ENCODE measurements around the gene CCHCR1. TPM values are rescaled to one million over a fixed set of nuclear protein-coding genes. Genes with fewer than 3 reads are reported as not detected.

Gene CCHCR1
- total and polyA plus RNA-seq, 2 of the 13 experiments (the other 11 are each of a cell fraction or from before 2014, with no cell fraction given) = 14.6 to 28.2 TPM

- in situ Hi-C loops (cut with HindIII; ENCODE audit: extremely low pct_ligation_motif_present, low pct_unique_long_range_greater_than_20kb) (loop anchor here (5.0 kb wide), 2 partner anchors 56 to 174 kb away; partner anchors contain the start of gene PSORS1C2), intact Hi-C loops (cut with micrococcal nuclease; ENCODE audit: unreplicated experiment) (loop anchor here (2.0 kb wide), 1 partner anchor 34 kb away; the partner anchor contains the start of gene TCF19)
- DNase-seq (ENCODE audit: low spot score) (no peak), ATAC-seq (no peak), FAIRE-seq (no peak)
- no peaks in the 10 kb centered on the region for H4K20me1 ChIP-seq (ENCODE audit: insufficient read depth, low read length)
- no peak overlapping the region for H3K27ac ChIP-seq (ENCODE audit: extremely low read length, insufficient read depth, low read length)
- H3K79me2 ChIP-seq (ENCODE audit: insufficient read depth, low read length) = peaks cover 2% of the 10 kb centered on the region
- no peak overlapping the region for H3K4me2 ChIP-seq (ENCODE audit: low read depth, low read length)
- no TSS peak for BruUV-seq (replicated peaks)
- H3K36me3 ChIP-seq (replicated peaks in 1 of 2; ENCODE audit: control insufficient read depth in 1 of 2, insufficient read depth in 2 of 2, low read length in 2 of 2) = no peaks in the 10 kb centered on the region
- H3K9ac ChIP-seq (ENCODE audit: insufficient read depth, low read depth, low read length) = no peak overlapping the region
- H2AFZ ChIP-seq (ENCODE audit: low read length) = no peak overlapping the region
- WGBS (ENCODE audit: low lambda C conversion rate) = 60% methylated on average over 8 of the region's 8 CpGs
- peaks cover 22% of the 10 kb centered on the region for H3K4me1 ChIP-seq (ENCODE audit: insufficient read depth, low read length)
- CTCF ChIA-PET (ENCODE audit: low intra/inter-chr PET ratio, low total read pairs) = interaction anchor here (1.2 to 3.5 kb wide), 4 partner anchors 33 to 174 kb away, joined by 4 to 110 read pairs (median 13); partner anchors contain the start of gene PSORS1C2
- no peaks in the 10 kb centered on the region for H3K9me3 ChIP-seq (ENCODE audit: low read length)
- no peak overlapping the region for H3K4me3 ChIP-seq (replicated peaks in 1 of 3; ENCODE audit: insufficient read depth in 1 of 3, low read depth in 2 of 3, low read length in 3 of 3)
- H3K27me3 ChIP-seq (ENCODE audit: control insufficient read depth in 1 of 2, insufficient read depth in 2 of 2, low read length in 2 of 2) = no peaks in the 10 kb centered on the region; a peak in 1 of 5 replicates
- POLR2A ChIA-PET = interaction anchor here (1.2 kb wide), 1 partner anchor 56 kb away, joined by 4 read pairs; no protein-coding TSS in a partner anchor
- TF ChIP-seq STAG1 (CRISPR knock-in tag; IDR thresholded peaks at IDR 0.05) = peak; percentile 31; the same call in 1 of the 2 replicates
- TF ChIP-seq THRA (CRISPR knock-in tag; IDR thresholded peaks at IDR 0.05; ENCODE audit: borderline replicate concordance) = no peak
- no peak for TF ChIP-seq TEAD3 (CRISPR knock-in tag; optimal IDR thresholded peaks at IDR 0.05; ENCODE audit: borderline replicate concordance)
- TF ChIP-seq ZNF616 (CRISPR knock-in tag; IDR thresholded peaks at IDR 0.05; ENCODE audit: low read depth) = no peak
- TF ChIP-seq DMTF1 (CRISPR knock-in tag; IDR thresholded peaks at IDR 0.05) = no peak
- TF ChIP-seq LRRFIP1 (CRISPR knock-in tag; conservative IDR thresholded peaks at IDR 0.05) = no peak
- no peak for TF ChIP-seq ZNF512 (CRISPR knock-in tag; IDR thresholded peaks at IDR 0.05)
- no peak for TF ChIP-seq GABPA (IDR thresholded peaks at IDR 0.05; ENCODE audit: low read depth, low read length)
- no peak for TF ChIP-seq GABPA (CRISPR knock-in tag; IDR thresholded peaks at IDR 0.05; ENCODE audit: low read depth)
- no peak for TF ChIP-seq SCMH1 (CRISPR knock-in tag; IDR thresholded peaks at IDR 0.05; ENCODE audit: borderline replicate concordance)
- TF ChIP-seq CTCF (CRISPR knock-in tag; IDR thresholded peaks at IDR 0.05) = peak; percentile 47
- no peak for TF ChIP-seq ZNF773 (CRISPR knock-in tag; IDR thresholded peaks at IDR 0.05; ENCODE audit: borderline replicate concordance)
- TF ChIP-seq MYNN (CRISPR knock-in tag; IDR thresholded peaks at IDR 0.05; ENCODE audit: low read depth) = no peak
- no peak for TF ChIP-seq ZMYM3 (CRISPR knock-in tag; IDR thresholded peaks at IDR 0.05)
- no peak for TF ChIP-seq NFKB2 (CRISPR knock-in tag; IDR thresholded peaks at IDR 0.05; ENCODE audit: borderline replicate concordance)
These were observed 35.6 kb upstream of the CCHCR1 start for GRCh38 chr6:31193206-31193605.

All from HepG2 (cell line).